Measurements from ENCODE around the gene FGF4.

Gene FGF4

GRCh38 chr11:69819541-69820070 is 44.5 kb upstream of the FGF4 start:
- Mint-ChIP-seq H3K4me3 (no peak overlapping the region), H3K9me3 (no peaks in the 10 kb centered on the region), H3K36me3 (ENCODE audit: low read depth) (no peaks in the 10 kb centered on the region), H3K27me3 (ENCODE audit: low read depth) (peaks cover 96% of the 10 kb centered on the region), H3K4me1 (no peaks in the 10 kb centered on the region), H3K27ac (no peak overlapping the region)
- TF ChIP-seq CTCF (IDR thresholded peaks at IDR 0.05; ENCODE audit: unreplicated experiment in 3 of 3) = no peak

GRCh38 chr11:69818603-69819441 is 43.7 kb upstream of the FGF4 start, which contains the start of gene FGF3:
Gene FGF3, minus strand, starts transcription at chr11:69819416. Its CDS starts 483 bp downstream, at chr11:69818933.
- H3K9me3 Mint-ChIP-seq = no peaks in the 10 kb centered on the region
- H3K27ac Mint-ChIP-seq = no peak within 1 kb of the TSS
- peak within 1 kb of the TSS in 2 of 3 experiments; percentile 21 to 34 for H3K4me3 Mint-ChIP-seq
- H3K4me1 Mint-ChIP-seq = no peaks in the 10 kb centered on the region
- H3K27me3 Mint-ChIP-seq (ENCODE audit: low read depth) = peaks cover 95% of the 10 kb centered on the region
- no peak for TF ChIP-seq CTCF (IDR thresholded peaks at IDR 0.05; ENCODE audit: unreplicated experiment in 3 of 3)
- H3K36me3 Mint-ChIP-seq (ENCODE audit: low read depth) = no peaks in the 10 kb centered on the region

- Mint-ChIP-seq H3K4me1 (no peaks in the 10 kb centered on the region), H3K4me3 (no peak overlapping the region), H3K27ac (no peak overlapping the region), H3K36me3 (ENCODE audit: low read depth) (no peaks in the 10 kb centered on the region), H3K9me3 (no peaks in the 10 kb centered on the region), H3K27me3 (ENCODE audit: low read depth) (peaks cover 95% of the 10 kb centered on the region)
- no peak for TF ChIP-seq CTCF (IDR thresholded peaks at IDR 0.05; ENCODE audit: unreplicated experiment in 3 of 3)
These were observed 43.1 kb upstream of the FGF4 start for GRCh38 chr11:69818231-69818602.

- no peak overlapping the region for H3K4me3 Mint-ChIP-seq
- no peaks in the 10 kb centered on the region for H3K4me1 Mint-ChIP-seq
- no peaks in the 10 kb centered on the region for H3K9me3 Mint-ChIP-seq
- TF ChIP-seq CTCF (IDR thresholded peaks at IDR 0.05; ENCODE audit: unreplicated experiment in 3 of 3) = no peak
- H3K36me3 Mint-ChIP-seq (ENCODE audit: low read depth) = no peaks in the 10 kb centered on the region
- peaks cover 92% of the 10 kb centered on the region for H3K27me3 Mint-ChIP-seq (ENCODE audit: low read depth)
- H3K27ac Mint-ChIP-seq = no peak overlapping the region
These were observed 42.4 kb upstream of the FGF4 start for GRCh38 chr11:69817265-69818230.

GRCh38 chr11:69816671-69817070 is 41.5 kb upstream of the FGF4 start:
- no peak overlapping the region for H3K4me3 Mint-ChIP-seq

More at GRCh38 chr11:69816671-69817070, 41.5 kb upstream of the FGF4 start:
- Mint-ChIP-seq H3K9me3 (no peaks in the 10 kb centered on the region), H3K36me3 (ENCODE audit: low read depth) (no peaks in the 10 kb centered on the region), H3K27ac (no peak overlapping the region), H3K27me3 (ENCODE audit: low read depth) (peaks cover 88% of the 10 kb centered on the region), H3K4me1 (no peaks in the 10 kb centered on the region)
- TF ChIP-seq CTCF (IDR thresholded peaks at IDR 0.05; ENCODE audit: unreplicated experiment in 3 of 3) = no peak

Measured in nephron (organoid).